ENCODE results near the gene SMYD2. TPM values are rescaled to one million over a fixed set of nuclear protein-coding genes. Genes with fewer than 3 reads are reported as not detected.
A peak's percentile ranks its signal among the peaks of the same experiment; 100 is the strongest.

SMYD2 gene
- total and polyA plus RNA-seq, 2 of the 8 experiments (the other 6 are each of a cell fraction or from before 2014, with no cell fraction given), result 3.0 to 5.2 TPM

DNA sequence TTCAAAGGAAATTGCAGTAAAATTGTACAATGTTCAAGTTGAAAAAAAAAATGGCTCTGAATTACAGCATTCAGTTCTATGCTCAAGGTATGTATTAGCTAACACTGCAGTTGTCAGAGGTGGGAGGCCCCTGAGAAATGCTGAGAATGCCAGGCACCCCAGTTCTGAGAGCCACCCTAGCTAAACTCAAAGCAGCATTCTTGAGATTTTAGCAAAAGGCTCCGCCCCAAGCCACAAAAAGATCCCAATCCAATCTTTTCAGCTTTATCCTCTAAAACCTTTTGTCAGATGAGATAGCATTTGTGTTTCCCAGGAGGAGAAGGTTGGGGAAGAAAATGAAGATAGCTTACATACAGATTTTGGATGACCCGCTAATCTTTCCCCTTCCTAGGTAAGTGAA, 68.8 kb downstream of the SMYD2 start:
- H3K9me3 ChIP-seq (ENCODE audit: insufficient read depth in 2 of 2, low read depth in 1 of 2, low read length in 1 of 2), result peaks cover 2 to 3% of the 10 kb centered on the region in 2 experiments; a peak in 2 of 4 replicates
- H4K91ac ChIP-seq (replicated peaks; ENCODE audit: insufficient read length, low read length), result no peak overlapping the region
- no peak overlapping the region for H3K23ac ChIP-seq (ENCODE audit: insufficient read length)
- no peak overlapping the region for H3K56ac ChIP-seq (replicated peaks; ENCODE audit: insufficient read length, low read depth, low read length)
- FAIRE-seq (peak; percentile 36), DNase-seq (ENCODE audit: low read depth in 1 of 2, low spot score in 2 of 2) (no peak)
- H2BK20ac ChIP-seq (ENCODE audit: low read length), result no peak overlapping the region
- POLR2A ChIA-PET (ENCODE audit: partially characterized antibody), result interaction anchor here (0.8 to 1.0 kb wide), 3 partner anchors 202 to 262 kb away, joined by 3 to 8 read pairs (median 3); partner anchors contain the start of gene PTPN14
- no peaks in the 10 kb centered on the region for H3K27me3 ChIP-seq (replicated peaks in 1 of 4; ENCODE audit: control insufficient read depth in 3 of 4, extremely low read depth in 1 of 4, insufficient read depth in 3 of 4, low read length in 3 of 4)
- no peak overlapping the region for H3K18ac ChIP-seq (ENCODE audit: extremely low read depth, low read length)
- H4K20me1 ChIP-seq (replicated peaks in 1 of 2; ENCODE audit: control insufficient read depth in 1 of 2, insufficient read depth in 2 of 2, low read length in 2 of 2), result no peaks in the 10 kb centered on the region
- H3K4me3 ChIP-seq (ENCODE audit: extremely low read depth in 1 of 4, insufficient read depth in 2 of 4, low read depth in 3 of 4, low read length in 4 of 4), result no peak overlapping the region
- H3K4me1 ChIP-seq (replicated peaks in 1 of 4; ENCODE audit: control insufficient read depth in 3 of 4, insufficient read depth in 4 of 4, low read length in 3 of 4), result peaks cover 3 to 11% (median 6%) of the 10 kb centered on the region in 4 experiments
- H3K9ac ChIP-seq (replicated peaks in 1 of 4; ENCODE audit: extremely low read depth in 1 of 4, low read depth in 3 of 4, low read length in 3 of 4), result no peak overlapping the region
- no peak overlapping the region for H2AFZ ChIP-seq (ENCODE audit: low read length)
- no peak overlapping the region for H4K5ac ChIP-seq (ENCODE audit: insufficient read length, low read depth, low read length)
- CTCF ChIA-PET (ENCODE audit: partially characterized antibody), result interaction anchor here (0.6 to 7.0 kb wide), 8 partner anchors 9 to 1046 kb away, joined by 3 to 102 read pairs (median 3); no protein-coding TSS in a partner anchor
- no peak overlapping the region; a peak in 1 of 4 replicates for H3K4me2 ChIP-seq (ENCODE audit: insufficient read depth in 1 of 2, low read depth in 2 of 2, low read length in 2 of 2)
- H2BK120ac ChIP-seq (replicated peaks; ENCODE audit: low read depth, low read length), result no peak overlapping the region
- H3K23me2 ChIP-seq (ENCODE audit: low read depth, low read length), result no peaks in the 10 kb centered on the region
- no peak overlapping the region; the same call in 1 of the 2 replicates for H2BK12ac ChIP-seq (ENCODE audit: low read depth, low read length)
- no peak overlapping the region for H2BK5ac ChIP-seq (ENCODE audit: low read depth, low read length)
- H4K8ac ChIP-seq (ENCODE audit: extremely low read depth, insufficient read depth, low read length), result no peak overlapping the region
- H3K14ac ChIP-seq (ENCODE audit: insufficient read length), result no peak overlapping the region
- no peak overlapping the region for H3K4ac ChIP-seq (replicated peaks; ENCODE audit: insufficient read length, low read depth, low read length)
- 90% methylated on average over 2 of the region's 2 CpGs; no CpG with 5 or more reads in 1 of the 2 experiments for WGBS, 2 experiments (ENCODE audit: extremely low coverage in 1 of 2, insufficient coverage in 1 of 2, insufficient read length in 1 of 2, insufficient replicate concordance in 2 of 2, low coverage in 1 of 2, low lambda C conversion rate in 2 of 2, missing lambda C conversion rate in 1 of 2)
- peaks cover 0 to 29% (median 14%) of the 10 kb centered on the region in 4 experiments; a peak in 4 of 8 replicates for H3K36me3 ChIP-seq (ENCODE audit: control insufficient read depth in 2 of 4, insufficient read depth in 4 of 4, low read length in 3 of 4)
- no peak for TF ChIP-seq SAP30 (IDR thresholded peaks at IDR 0.05; ENCODE audit: insufficient read depth, insufficient replicate concordance, low read length)
- peak; percentile 94 for TF ChIP-seq TEAD4 (IDR thresholded peaks at IDR 0.05; ENCODE audit: low read depth, low read length)
- 0 out of 2 replicates have a peak, but pooled peaks have one; percentile 21 for TF ChIP-seq YY1 (IDR thresholded peaks at IDR 0.05; ENCODE audit: low read depth, low read length)
- H3K79me2 ChIP-seq (ENCODE audit: control insufficient read depth in 1 of 2, insufficient read depth in 2 of 2, low read length in 2 of 2), result no peaks in the 10 kb centered on the region
- H3K27ac ChIP-seq (ENCODE audit: low read depth, low read length), result no peak overlapping the region
- H3K79me1 ChIP-seq (ENCODE audit: low read depth, low read length), result no peaks in the 10 kb centered on the region
- no peak overlapping the region for H2AK5ac ChIP-seq (ENCODE audit: low read depth, low read length)
- H2BK15ac ChIP-seq (ENCODE audit: low read length), result no peak overlapping the region

All from H1 (cell line).